ENCODE measurements around the gene CCDC184. TPM values are rescaled to one million over a fixed set of nuclear protein-coding genes. Genes with fewer than 3 reads are reported as not detected.
"Not testable (repeated sequence)": the region's sequence is repeated elsewhere in the genome, so short reads cannot be mapped to it uniquely, and the experiment has no call there.

CCDC184 gene
- polyA plus RNA-seq, 6 donors from 2014 or later = 0.19 to 0.61 (median 0.31) TPM; not detected in 3

- DNase-seq (no peak), ATAC-seq (ENCODE audit: low read depth in 2 of 2) (no peak)
- H3K27me3 Mint-ChIP-seq = peaks cover under 1 to 9% (median 4%) of the 10 kb centered on the region in 3 donors
- peak overlapping the region; percentile 17 to 99 (median 92) for H3K4me3 Mint-ChIP-seq
- peaks cover 0 to 13% (median 8%) of the 10 kb centered on the region in 7 donors for H3K9me3 Mint-ChIP-seq
- H3K36me3 Mint-ChIP-seq = peaks cover 22 to 32% of the 10 kb centered on the region in 2 donors
- H3K4me1 Mint-ChIP-seq = peaks cover 26 to 41% (median 29%) of the 10 kb centered on the region in 3 donors
- H3K27ac Mint-ChIP-seq = peak overlapping the region in 5 of 6 donors; percentile 42 to 97 (median 68)
These were observed 16.4 kb downstream of the CCDC184 start for GRCh38 chr12:48199774-48200221.

- DNase-seq = no peak
- Mint-ChIP-seq H3K4me1 (peaks cover 26 to 41% (median 29%) of the 10 kb centered on the region in 3 donors), H3K36me3 (peaks cover 22 to 33% of the 10 kb centered on the region in 2 donors), H3K27ac (no peak overlapping the region), H3K4me3 (peak overlapping the region in 2 of 8 donors; percentile 10 to 95), H3K9me3 (peaks cover 0 to 18% (median 8%) of the 10 kb centered on the region in 7 donors), H3K27me3 (no peaks in the 10 kb centered on the region)
- ATAC-seq (ENCODE audit: low read depth in 2 of 2) = no peak
These were observed 17.6 kb downstream of the CCDC184 start for GRCh38 chr12:48201091-48201490.

GRCh38 chr12:48201516-48201915 is 18.1 kb downstream of the CCDC184 start:
- ATAC-seq (ENCODE audit: low read depth in 2 of 2) (no peak), DNase-seq (no peak)
- Mint-ChIP-seq H3K27me3 (no peaks in the 10 kb centered on the region), H3K27ac (peak overlapping the region in 1 of 6 donors; percentile 53), H3K9me3 (peaks cover 4 to 21% (median 10%) of the 10 kb centered on the region in 7 donors), H3K36me3 (peaks cover 24 to 33% of the 10 kb centered on the region in 2 donors), H3K4me1 (peaks cover 26 to 41% (median 29%) of the 10 kb centered on the region in 3 donors), H3K4me3 (peak overlapping the region in 1 of 8 donors; percentile 95)

GRCh38 chr12:48202766-48203165 is 19.3 kb downstream of the CCDC184 start:
- DNase-seq (no peak), ATAC-seq (ENCODE audit: low read depth in 2 of 2) (no peak)
- peaks cover 21 to 35% (median 29%) of the 10 kb centered on the region in 3 donors for H3K4me1 Mint-ChIP-seq
- H3K9me3 Mint-ChIP-seq = peaks cover 10 to 33% (median 19%) of the 10 kb centered on the region in 7 donors
- peak overlapping the region in 1 of 8 donors; percentile 49 for H3K4me3 Mint-ChIP-seq
- no peaks in the 10 kb centered on the region for H3K27me3 Mint-ChIP-seq
- peaks cover 27 to 33% of the 10 kb centered on the region in 2 donors for H3K36me3 Mint-ChIP-seq
- no peak overlapping the region for H3K27ac Mint-ChIP-seq

- no peaks in the 10 kb centered on the region for H3K27me3 Mint-ChIP-seq
- ATAC-seq (ENCODE audit: low read depth in 2 of 2) (no peak), DNase-seq (no peak)
- H3K27ac Mint-ChIP-seq = no peak within 1 kb of the TSS
- H3K4me1 Mint-ChIP-seq = peaks cover 19 to 35% (median 29%) of the 10 kb centered on the region in 3 donors
- peaks cover 10 to 38% (median 20%) of the 10 kb centered on the region in 7 donors for H3K9me3 Mint-ChIP-seq
- peak within 1 kb of the TSS in 2 of 8 donors; percentile 49 for H3K4me3 Mint-ChIP-seq
- H3K36me3 Mint-ChIP-seq = peaks cover 27 to 33% of the 10 kb centered on the region in 2 donors
These were observed 19.7 kb downstream of the CCDC184 start, which contains the start of gene OR10AD1 for GRCh38 chr12:48203192-48203591. Gene OR10AD1 (minus strand): TSS chr12:48203292. CDS start chr12:48203292, 0 bp downstream.

GRCh38 chr12:48209495-48209894 is 26.1 kb downstream of the CCDC184 start:
- H3K36me3 Mint-ChIP-seq; ATAC-seq (ENCODE audit: low read depth in 2 of 2); H3K4me3 Mint-ChIP-seq; DNase-seq; H3K27ac Mint-ChIP-seq: not testable (repeated sequence)
- peaks cover 0 to 13% (median 0%) of the 10 kb centered on the region in 3 donors for H3K27me3 Mint-ChIP-seq
- H3K4me1 Mint-ChIP-seq = peaks cover 13 to 22% (median 14%) of the 10 kb centered on the region in 3 donors
- H3K9me3 Mint-ChIP-seq = peaks cover 3 to 40% (median 25%) of the 10 kb centered on the region in 7 donors

GRCh38 chr12:48216785-48217184 is 33.3 kb downstream of the CCDC184 start:
- H3K9me3 Mint-ChIP-seq = no peaks in the 10 kb centered on the region
- H3K27ac Mint-ChIP-seq = no peak overlapping the region
- no peaks in the 10 kb centered on the region for H3K36me3 Mint-ChIP-seq
- peaks cover 0 to 13% (median 3%) of the 10 kb centered on the region in 3 donors for H3K27me3 Mint-ChIP-seq
- H3K4me3 Mint-ChIP-seq = no peak overlapping the region
- DNase-seq (no peak), ATAC-seq (ENCODE audit: low read depth in 2 of 2) (no peak)
- H3K4me1 Mint-ChIP-seq = peaks cover 11 to 19% (median 14%) of the 10 kb centered on the region in 3 donors

GRCh38 chr12:48219631-48220030 is 36.2 kb downstream of the CCDC184 start:
- Mint-ChIP-seq H3K36me3 (no peaks in the 10 kb centered on the region), H3K4me3 (no peak overlapping the region), H3K9me3 (peaks cover 0 to 4% (median 2%) of the 10 kb centered on the region in 7 donors), H3K4me1 (no peaks in the 10 kb centered on the region), H3K27ac (no peak overlapping the region), H3K27me3 (peaks cover 11 to 20% (median 20%) of the 10 kb centered on the region in 3 donors)
- no peak for ATAC-seq (ENCODE audit: low read depth in 2 of 2)
- no peak for DNase-seq

- ATAC-seq (ENCODE audit: low read depth in 2 of 2) (no peak), DNase-seq (no peak)
- no peak overlapping the region for H3K4me3 Mint-ChIP-seq
- H3K27ac Mint-ChIP-seq = no peak overlapping the region
- H3K36me3 Mint-ChIP-seq = no peaks in the 10 kb centered on the region
- peaks cover 0 to 6% (median 2%) of the 10 kb centered on the region in 7 donors for H3K9me3 Mint-ChIP-seq
- peaks cover 14 to 28% (median 24%) of the 10 kb centered on the region in 3 donors for H3K27me3 Mint-ChIP-seq
- no peaks in the 10 kb centered on the region for H3K4me1 Mint-ChIP-seq
These were observed 37.3 kb downstream of the CCDC184 start for GRCh38 chr12:48220701-48221100.

GRCh38 chr12:48221645-48222044 is 38.2 kb downstream of the CCDC184 start:
- no peak for DNase-seq
- H3K9me3 Mint-ChIP-seq = peaks cover 0 to 10% (median 3%) of the 10 kb centered on the region in 7 donors
- no peak overlapping the region for H3K27ac Mint-ChIP-seq

GRCh38 chr12:48224533-48224932 is 41.1 kb downstream of the CCDC184 start:
- DNase-seq; H3K36me3 Mint-ChIP-seq; ATAC-seq (ENCODE audit: low read depth in 2 of 2); H3K4me3 Mint-ChIP-seq; H3K4me1 Mint-ChIP-seq: not testable (repeated sequence)
- peak overlapping the region in 1 of 6 donors; percentile 23 for H3K27ac Mint-ChIP-seq
- peaks cover 23 to 59% (median 52%) of the 10 kb centered on the region in 3 donors for H3K27me3 Mint-ChIP-seq
- peaks cover 0 to 29% (median 11%) of the 10 kb centered on the region in 7 donors for H3K9me3 Mint-ChIP-seq

More at GRCh38 chr12:48221645-48222044, 38.2 kb downstream of the CCDC184 start:
- H3K36me3 Mint-ChIP-seq = peaks cover 0 to 2% of the 10 kb centered on the region in 2 donors
- no peak overlapping the region for H3K4me3 Mint-ChIP-seq
- peaks cover 23 to 38% (median 32%) of the 10 kb centered on the region in 3 donors for H3K27me3 Mint-ChIP-seq
- no peaks in the 10 kb centered on the region for H3K4me1 Mint-ChIP-seq
- ATAC-seq (ENCODE audit: low read depth in 2 of 2) = no peak

- H3K27ac Mint-ChIP-seq; H3K36me3 Mint-ChIP-seq; DNase-seq; ATAC-seq (ENCODE audit: low read depth in 2 of 2); H3K4me1 Mint-ChIP-seq; H3K4me3 Mint-ChIP-seq: not testable (repeated sequence)
- Mint-ChIP-seq H3K27me3 (peaks cover 9 to 41% (median 32%) of the 10 kb centered on the region in 3 donors), H3K9me3 (peaks cover 0 to 30% (median 13%) of the 10 kb centered on the region in 7 donors)
These were observed 47.9 kb downstream of the CCDC184 start for GRCh38 chr12:48231169-48231958.

Measured in naive B cell (primary cell).